HG03108 (cell line): Measurements from ENCODE around the gene TMEM86B.
A peak's percentile ranks its signal among the peaks of the same experiment; 100 is the strongest.

ENCODE experiments used
- ATAC-seq: cut with Tn5 transposase; IDR thresholded peaks from one replicate; pipeline ENCODE4 v1.9.1; 2021; ENCODE audit warnings: moderate library complexity; ENCODE audit not compliant: unreplicated experiment

TMEM86B gene

GRCh38 chr19:55228403-55229031 is at the start of gene TMEM86B:
Gene TMEM86B, minus strand, starts transcription at chr19:55228763. Its CDS starts 22 bp downstream, at chr19:55228741.
- ATAC-seq: no peak

- no peak for ATAC-seq
Observed at GRCh38 chr19:55277494-55277893, 48.9 kb upstream of the TMEM86B start.

- no peak for ATAC-seq
Observed at GRCh38 chr19:55276720-55277430, 48.3 kb upstream of the TMEM86B start.

- ATAC-seq: peak; percentile 34
Observed at GRCh38 chr19:55275851-55276719, 47.5 kb upstream of the TMEM86B start.

- no peak for ATAC-seq
Observed at GRCh38 chr19:55273978-55274707, 45.6 kb upstream of the TMEM86B start.

GRCh38 chr19:55272142-55272541 is 43.6 kb upstream of the TMEM86B start:
- no peak for ATAC-seq

GRCh38 chr19:55270172-55270942 is 41.8 kb upstream of the TMEM86B start:
- no peak for ATAC-seq

GRCh38 chr19:55269299-55269698 is 40.7 kb upstream of the TMEM86B start:
- ATAC-seq: no peak

- no peak for ATAC-seq
Observed at GRCh38 chr19:55266840-55267239, 38.3 kb upstream of the TMEM86B start.

- ATAC-seq: no peak
Observed at GRCh38 chr19:55266404-55266803, 37.8 kb upstream of the TMEM86B start.

GRCh38 chr19:55265723-55266386 is 37.3 kb upstream of the TMEM86B start:
- ATAC-seq: no peak

GRCh38 chr19:55265173-55265572 is 36.6 kb upstream of the TMEM86B start:
- no peak for ATAC-seq

GRCh38 chr19:55264531-55264930 is 36.0 kb upstream of the TMEM86B start:
- ATAC-seq: no peak

- ATAC-seq: no peak
Observed at GRCh38 chr19:55262359-55262758, 33.8 kb upstream of the TMEM86B start.

- ATAC-seq: no peak
Observed at GRCh38 chr19:55261671-55262126, 33.1 kb upstream of the TMEM86B start.

GRCh38 chr19:55259540-55260210 is 31.1 kb upstream of the TMEM86B start:
- no peak for ATAC-seq

- peak; percentile 60 for ATAC-seq
Observed at GRCh38 chr19:55258828-55259539, 30.4 kb upstream of the TMEM86B start, which contains the start of gene PPP6R1. Gene PPP6R1, minus strand, starts transcription at chr19:55259017. Its CDS starts 11,914 bp downstream, at chr19:55247103.

GRCh38 chr19:55258476-55258827 is 29.9 kb upstream of the TMEM86B start:
- peak; percentile 5 for ATAC-seq
